ENCODE data around the gene MAB21L4. TPM values are rescaled to one million over a fixed set of nuclear protein-coding genes. Genes with fewer than 3 reads are reported as not detected.

The MAB21L4 gene
- total RNA-seq, 2 experiments from 2014 or later: not detected

- no peaks in the 10 kb centered on the region for H3K9me3 Mint-ChIP-seq
- ChIA-PET CTCF (interaction anchor here (1.4 kb wide), 1 partner anchor 66 kb away, joined by 3 read pairs; no protein-coding TSS in a partner anchor), POLR2A (no interaction called here)
- ATAC-seq (no peak), DNase-seq (no peak)
- H3K4me1 Mint-ChIP-seq (ENCODE audit: low read depth): no peaks in the 10 kb centered on the region
- no peak overlapping the region for H3K27ac Mint-ChIP-seq
- H3K27me3 Mint-ChIP-seq: peaks cover 5% of the 10 kb centered on the region
- intact Hi-C loops (cut with micrococcal nuclease): no loop called here
- TF ChIP-seq, protein P1, sequence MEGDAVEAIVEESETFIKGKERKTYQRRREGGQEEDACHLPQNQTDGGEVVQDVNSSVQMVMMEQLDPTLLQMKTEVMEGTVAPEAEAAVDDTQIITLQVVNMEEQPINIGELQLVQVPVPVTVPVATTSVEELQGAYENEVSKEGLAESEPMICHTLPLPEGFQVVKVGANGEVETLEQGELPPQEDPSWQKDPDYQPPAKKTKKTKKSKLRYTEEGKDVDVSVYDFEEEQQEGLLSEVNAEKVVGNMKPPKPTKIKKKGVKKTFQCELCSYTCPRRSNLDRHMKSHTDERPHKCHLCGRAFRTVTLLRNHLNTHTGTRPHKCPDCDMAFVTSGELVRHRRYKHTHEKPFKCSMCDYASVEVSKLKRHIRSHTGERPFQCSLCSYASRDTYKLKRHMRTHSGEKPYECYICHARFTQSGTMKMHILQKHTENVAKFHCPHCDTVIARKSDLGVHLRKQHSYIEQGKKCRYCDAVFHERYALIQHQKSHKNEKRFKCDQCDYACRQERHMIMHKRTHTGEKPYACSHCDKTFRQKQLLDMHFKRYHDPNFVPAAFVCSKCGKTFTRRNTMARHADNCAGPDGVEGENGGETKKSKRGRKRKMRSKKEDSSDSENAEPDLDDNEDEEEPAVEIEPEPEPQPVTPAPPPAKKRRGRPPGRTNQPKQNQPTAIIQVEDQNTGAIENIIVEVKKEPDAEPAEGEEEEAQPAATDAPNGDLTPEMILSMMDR (IDR thresholded peaks at IDR 0.05): no peak
- no peak overlapping the region for H3K4me3 Mint-ChIP-seq
- H3K36me3 Mint-ChIP-seq (ENCODE audit: low read depth): no peaks in the 10 kb centered on the region
These were observed 21.8 kb upstream of the MAB21L4 start for GRCh38 chr2:240917684-240918257.

- ATAC-seq (no peak), DNase-seq (no peak)
- POLR2A ChIA-PET: no interaction called here
- TF ChIP-seq, protein P1 (IDR thresholded peaks at IDR 0.05): no peak
- Mint-ChIP-seq H3K9me3 (no peaks in the 10 kb centered on the region), H3K4me3 (no peak overlapping the region), H3K36me3 (ENCODE audit: low read depth) (no peaks in the 10 kb centered on the region), H3K4me1 (ENCODE audit: low read depth) (no peaks in the 10 kb centered on the region), H3K27me3 (peaks cover 6% of the 10 kb centered on the region), H3K27ac (no peak overlapping the region)
- CTCF ChIA-PET: interaction anchor here (1.4 kb wide), 1 partner anchor 66 kb away, joined by 3 read pairs; no protein-coding TSS in a partner anchor
- intact Hi-C loops (cut with micrococcal nuclease): no loop called here
These were observed 21.2 kb upstream of the MAB21L4 start for GRCh38 chr2:240917009-240917683.

DNA sequence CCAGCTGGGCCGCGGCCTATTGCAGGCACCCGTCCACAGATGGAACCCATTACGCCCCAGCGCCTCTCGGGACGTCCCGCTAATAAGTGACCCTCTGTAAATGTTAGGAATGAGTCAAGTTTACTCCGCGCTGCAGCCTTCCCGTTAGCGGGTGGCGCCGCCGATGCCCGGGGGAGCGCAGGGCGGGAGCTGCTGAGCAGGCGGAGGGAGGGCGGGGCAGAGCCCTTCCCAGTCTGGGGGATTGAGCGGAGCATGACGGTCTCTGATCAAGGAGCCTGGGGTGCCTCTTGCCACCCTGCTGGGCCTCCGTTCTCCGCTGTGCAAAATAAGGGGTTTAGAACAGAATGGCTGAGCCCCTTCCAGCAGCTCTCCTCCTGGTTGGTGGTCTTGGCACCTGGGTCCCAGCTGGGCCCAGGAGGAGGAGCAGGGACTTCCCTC lies 20.6 kb upstream of the MAB21L4 start:
- Mint-ChIP-seq H3K27ac (no peak overlapping the region), H3K27me3 (peaks cover 9% of the 10 kb centered on the region), H3K4me1 (ENCODE audit: low read depth) (no peaks in the 10 kb centered on the region), H3K4me3 (no peak overlapping the region), H3K9me3 (no peaks in the 10 kb centered on the region), H3K36me3 (ENCODE audit: low read depth) (no peaks in the 10 kb centered on the region)
- intact Hi-C loops (cut with micrococcal nuclease): no loop called here
- ChIA-PET CTCF (interaction anchor here (1.4 kb wide), 1 partner anchor 65 kb away, joined by 3 read pairs; no protein-coding TSS in a partner anchor), POLR2A (no interaction called here)
- ATAC-seq (no peak), DNase-seq (no peak)
- TF ChIP-seq, protein P1 (IDR thresholded peaks at IDR 0.05): no peak

DNA sequence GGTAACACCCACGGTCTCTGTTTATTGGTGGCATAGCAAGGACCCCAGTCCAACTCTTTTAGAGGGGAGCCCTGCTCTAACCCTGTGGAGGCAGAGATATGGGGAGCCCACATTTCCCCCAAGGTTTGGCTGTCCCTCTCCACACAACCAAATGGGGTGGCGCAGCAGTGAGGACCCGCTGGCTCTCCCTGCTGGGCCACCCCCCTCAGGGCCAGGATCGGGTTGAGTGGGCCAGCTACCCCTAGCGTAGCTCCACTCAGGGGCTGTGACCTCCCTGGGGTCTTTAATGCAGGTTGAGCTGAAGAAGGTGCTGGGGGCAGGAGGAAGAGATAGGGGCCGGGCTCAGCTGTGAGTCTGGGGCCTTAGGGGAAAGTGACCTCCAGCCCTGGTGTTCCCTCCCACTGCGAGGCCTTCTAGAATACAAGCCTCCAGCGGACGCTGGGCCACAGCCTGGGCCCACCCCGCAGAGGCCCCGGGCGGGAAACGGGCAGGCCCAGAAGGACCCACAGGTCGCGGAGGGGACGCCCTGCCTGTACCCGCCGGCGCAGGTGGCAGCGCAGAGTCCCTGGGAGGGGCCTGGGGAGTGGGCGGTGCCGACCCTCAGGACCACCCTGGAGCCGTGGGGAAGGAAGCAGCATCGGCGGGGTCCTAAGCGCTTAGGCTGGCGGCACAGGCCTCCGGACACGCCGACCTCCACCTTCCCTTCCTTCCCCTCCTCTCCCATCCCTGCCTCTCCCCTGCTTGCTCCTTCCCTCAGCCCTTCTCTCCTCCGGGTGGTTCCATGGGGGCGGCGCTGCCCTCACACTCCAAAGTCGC lies 19.8 kb upstream of the MAB21L4 start:
- peaks cover 9% of the 10 kb centered on the region for H3K27me3 Mint-ChIP-seq
- H3K4me1 Mint-ChIP-seq (ENCODE audit: low read depth): no peaks in the 10 kb centered on the region
- intact Hi-C loops (cut with micrococcal nuclease): no loop called here
- ChIA-PET CTCF (interaction anchor here (1.0 to 1.5 kb wide), 2 partner anchors 65 to 69 kb away, joined by 3 to 4 read pairs; no protein-coding TSS in a partner anchor), POLR2A (no interaction called here)
- no peaks in the 10 kb centered on the region for H3K9me3 Mint-ChIP-seq
- no peak overlapping the region for H3K4me3 Mint-ChIP-seq
- H3K27ac Mint-ChIP-seq: no peak overlapping the region
- no peaks in the 10 kb centered on the region for H3K36me3 Mint-ChIP-seq (ENCODE audit: low read depth)
- no peak for DNase-seq
- TF ChIP-seq, protein P1 (IDR thresholded peaks at IDR 0.05): no peak
- ATAC-seq: no peak
